SU-DHL-6 (cell line): ENCODE results near the gene XYLT1.

Source experiments
- CTCF ChIP-seq: fragments of 200-600 bp; sonication (generic); IDR thresholded peaks from one replicate; pipeline ENCODE4 v1.5.1; 2017; ENCODE audit warnings: antibody characterized with exemption, mild to moderate bottlenecking, low read length, moderate library complexity; ENCODE audit not compliant: insufficient read depth, poor library complexity, severe bottlenecking
- EZH2phosphoT487 ChIP-seq: fragments of 200-600 bp; sonication (generic), shearing (Covaris generic); conservative IDR thresholded peaks from 2 replicates; pipeline ENCODE4 v1.6.1; 2018; ENCODE audit warnings: mild to moderate bottlenecking, antibody characterized with exemption, low read length, moderate library complexity, mixed read lengths

GRCh38 chr16:17375461-17376304, 95.1 kb downstream of the XYLT1 start:
- TF ChIP-seq CTCF (no peak), EZH2phosphoT487 (no peak)
